H7 (cell line): ENCODE measurements around the gene TMEM235. TPM values are rescaled to one million over a fixed set of nuclear protein-coding genes. Genes with fewer than 3 reads are reported as not detected.

Experiments
- DNase-seq: peaks from one replicate; pipeline ENCODE4 v3.0.0; 2012
- H3K27me3 ChIP-seq: 2 replicates; pipeline ENCODE4 v1.6.0; 2011; ENCODE audit warnings: mild to moderate bottlenecking, low read length; ENCODE audit not compliant: control insufficient read depth, insufficient read depth
- H3K36me3 ChIP-seq: replicated peaks from 2 replicates; pipeline ENCODE4 v1.5.1; 2011; ENCODE audit warnings: low read length; ENCODE audit not compliant: control insufficient read depth, insufficient read depth
- H3K4me3 ChIP-seq: 2 replicates; pipeline ENCODE4 v1.5.1; 2011; ENCODE audit warnings: low read depth, mild to moderate bottlenecking, control low read depth, low read length, moderate library complexity; ENCODE audit not compliant: insufficient read depth
- total RNA-seq: library from RNA; depleted of rRNA; stranded (reverse); fragments of >200 nt; shearing (Covaris generic); gene quantifications from 2 replicates; pipeline ENCODE4 v1.2.3, GENCODE V29; 2014; rRNA removed

TMEM235 gene
- total RNA-seq, 1 experiment from 2014 or later = not detected

GRCh38 chr17:78276098-78276887 lies 44.9 kb downstream of the TMEM235 start:
- no peak for DNase-seq
- H3K27me3 ChIP-seq = no peaks in the 10 kb centered on the region
- H3K36me3 ChIP-seq = no peaks in the 10 kb centered on the region
- no peak overlapping the region for H3K4me3 ChIP-seq

DNA sequence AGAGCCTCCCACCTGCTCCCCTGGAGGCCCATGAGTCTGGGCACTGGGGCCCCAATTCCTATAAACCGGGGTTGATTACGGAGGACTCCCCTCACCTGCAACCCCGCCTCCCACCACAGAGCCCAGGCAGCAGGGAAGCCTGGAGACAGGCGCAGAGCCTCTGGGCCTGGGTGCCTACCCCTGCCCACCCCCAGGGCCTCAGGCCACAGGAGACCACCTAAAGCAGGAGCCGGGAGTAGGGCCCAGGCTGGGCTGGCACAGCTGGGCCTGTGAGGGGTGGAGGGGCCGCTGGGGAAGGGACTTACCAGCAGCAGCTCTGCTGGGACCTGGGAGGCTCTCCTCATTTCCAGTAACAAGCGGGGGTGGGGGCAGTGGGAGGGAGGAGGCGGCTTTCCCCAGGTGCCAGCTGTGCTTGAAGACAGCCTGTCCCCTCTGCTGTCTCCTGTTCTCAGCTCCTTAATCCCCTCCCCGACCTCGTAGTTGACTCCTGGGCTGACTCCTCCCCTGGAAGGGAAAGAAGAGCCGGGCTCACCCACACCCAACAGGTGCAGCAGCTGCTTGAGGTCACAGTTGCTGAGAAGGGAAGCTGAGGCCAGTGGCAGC lies 46.8 kb downstream of the TMEM235 start:
- no peak overlapping the region for H3K4me3 ChIP-seq
- peak; percentile 85 for DNase-seq
- no peaks in the 10 kb centered on the region for H3K36me3 ChIP-seq
- H3K27me3 ChIP-seq = no peaks in the 10 kb centered on the region

DNA sequence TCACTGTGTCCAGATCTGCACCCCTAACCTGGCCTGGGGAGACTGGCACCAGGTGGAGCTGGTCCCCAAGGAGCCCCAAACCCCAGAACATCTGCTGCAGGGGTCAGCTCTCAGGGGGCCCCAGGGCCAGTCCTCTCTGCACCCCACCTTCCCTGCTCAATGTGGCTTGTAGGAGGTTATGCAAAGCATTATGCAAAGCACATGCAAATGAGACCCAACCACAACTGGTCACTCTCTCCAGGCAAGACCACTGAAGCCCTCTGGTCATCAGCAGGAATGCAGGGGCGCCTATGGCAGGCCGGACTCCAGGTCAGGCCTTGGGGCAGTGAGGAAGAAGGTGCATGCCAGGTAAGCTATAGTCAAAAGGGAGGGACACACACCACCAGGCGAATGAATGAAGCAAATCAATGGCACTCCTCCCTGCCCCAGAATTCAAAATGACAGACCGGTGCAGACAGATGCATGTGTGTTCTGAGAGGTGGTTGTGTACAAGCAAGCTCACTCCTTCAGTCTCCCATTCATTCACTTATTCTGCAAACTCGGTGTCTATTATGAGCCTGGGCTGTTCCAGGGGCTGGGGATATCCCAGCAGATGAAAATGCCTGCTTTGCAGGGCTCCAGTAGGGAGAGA lies 48.0 kb downstream of the TMEM235 start:
- DNase-seq = no peak
- no peak overlapping the region for H3K4me3 ChIP-seq
- no peaks in the 10 kb centered on the region for H3K36me3 ChIP-seq
- H3K27me3 ChIP-seq = no peaks in the 10 kb centered on the region

DNA sequence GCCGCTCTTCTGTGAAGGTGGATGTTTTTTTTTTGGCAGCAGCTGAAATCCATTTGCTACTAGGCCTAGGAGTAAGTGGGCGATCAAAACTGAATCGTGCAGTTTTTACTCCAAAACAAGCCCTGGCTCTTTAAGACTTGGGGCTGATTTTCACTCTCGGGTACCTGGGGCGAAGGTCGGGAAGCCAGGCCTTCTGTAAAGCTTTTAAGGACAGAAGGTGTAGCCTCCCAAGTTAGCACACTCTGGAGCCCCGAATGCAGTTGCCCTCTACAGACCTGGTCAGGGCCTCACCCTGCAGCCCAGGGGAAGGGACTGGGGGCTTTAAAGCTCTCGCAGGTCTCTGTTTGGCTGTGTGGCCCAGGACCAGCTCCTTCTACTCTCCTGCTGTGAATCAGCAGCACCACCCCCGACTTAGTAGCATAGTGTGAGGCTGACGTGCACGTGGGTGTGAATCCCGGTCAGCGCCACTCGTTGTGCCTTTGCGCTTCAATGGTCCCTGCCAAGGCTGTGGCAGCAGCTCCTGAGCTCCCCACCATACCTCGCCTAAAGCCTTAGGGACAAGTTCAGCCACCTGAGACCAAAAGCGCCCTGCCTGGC lies 49.9 kb downstream of the TMEM235 start:
- Histone ChIP-seq H3K27me3 (no peaks in the 10 kb centered on the region), H3K36me3 (no peaks in the 10 kb centered on the region), H3K4me3 (no peak overlapping the region)
- no peak for DNase-seq

DNA sequence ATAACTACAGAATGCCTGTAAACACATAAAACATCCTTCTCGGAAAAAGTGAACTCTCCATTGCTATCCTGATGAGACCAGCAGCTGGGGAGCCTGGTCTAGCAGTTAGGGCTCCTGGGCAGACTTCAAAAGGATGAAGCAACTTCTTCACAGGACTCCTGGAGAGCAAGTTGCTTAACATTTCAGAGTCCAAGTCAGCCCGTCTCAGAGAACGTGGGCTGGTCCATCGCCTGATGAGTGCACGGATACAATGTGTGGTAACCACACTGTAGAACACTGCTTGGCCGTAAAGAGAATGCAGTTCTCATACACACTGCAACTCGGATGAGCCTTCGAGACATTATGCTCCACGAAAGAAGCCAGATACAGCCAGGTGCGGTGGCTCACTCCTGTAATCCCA lies 52.7 kb downstream of the TMEM235 start:
- no peaks in the 10 kb centered on the region for H3K36me3 ChIP-seq
- no peak overlapping the region for H3K4me3 ChIP-seq
- H3K27me3 ChIP-seq = no peaks in the 10 kb centered on the region
- DNase-seq = no peak

- no peaks in the 10 kb centered on the region for H3K27me3 ChIP-seq
- H3K4me3 ChIP-seq = no peak overlapping the region
- DNase-seq = no peak
- H3K36me3 ChIP-seq = no peaks in the 10 kb centered on the region
These were observed 57.6 kb downstream of the TMEM235 start for GRCh38 chr17:78289004-78289403.

DNA sequence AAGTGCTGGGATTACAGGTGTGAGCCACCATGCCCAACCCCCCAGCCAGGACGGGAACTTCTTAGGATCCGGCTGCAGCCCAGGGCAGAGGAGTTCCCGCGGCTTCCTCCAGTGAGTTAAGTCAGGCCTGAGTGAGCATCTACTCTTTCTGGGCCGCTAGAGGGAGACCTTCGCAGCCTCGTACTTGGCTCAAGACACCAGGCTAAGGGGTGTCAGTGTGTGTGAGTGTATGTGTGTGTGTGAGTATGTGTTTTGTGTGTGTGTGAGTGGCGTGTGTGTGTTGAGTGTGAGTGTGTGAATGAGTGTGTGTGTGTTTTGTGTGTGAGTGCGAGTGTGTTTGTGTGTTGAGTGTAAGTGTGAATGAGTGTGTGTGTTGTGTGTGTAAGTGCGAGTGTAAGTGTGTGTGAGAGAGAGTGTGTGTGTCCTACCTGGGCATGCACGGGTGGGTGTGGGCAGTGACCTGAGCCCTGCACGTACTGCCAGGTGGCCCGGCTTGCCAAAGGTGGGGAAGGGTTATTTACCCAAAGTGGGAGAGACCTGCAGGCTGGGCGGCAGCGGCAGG lies 58.5 kb downstream of the TMEM235 start:
- DNase-seq = peak; percentile 91
- Histone ChIP-seq H3K36me3 (no peaks in the 10 kb centered on the region), H3K27me3 (no peaks in the 10 kb centered on the region), H3K4me3 (no peak overlapping the region)

Other genes starting within 250 kb of the TMEM235 start
- 77.1 and 82.2 TPM in 2 replicates for gene TMC6, start 102.9 kb upstream of the TMEM235 start, total RNA-seq
- 0.67 and 3.3 TPM in 2 replicates for gene TMC8, start 100.9 kb upstream of the TMEM235 start, total RNA-seq
- gene C17orf99, start 85.2 kb upstream of the TMEM235 start, total RNA-seq = not detected in 2 replicates
- gene SYNGR2, start 63.0 kb upstream of the TMEM235 start, total RNA-seq = 24.4 and 24.5 TPM in 2 replicates
- gene TK1, start 44.6 kb upstream of the TMEM235 start, total RNA-seq = 48.4 and 56.5 TPM in 2 replicates
- 36.4 and 43.0 TPM in 2 replicates for gene AFMID, start 44.3 kb upstream of the TMEM235 start, total RNA-seq
- gene BIRC5, start 17.4 kb upstream of the TMEM235 start, total RNA-seq = 152 and 154 TPM in 2 replicates
- gene SOCS3, start 128.4 kb downstream of the TMEM235 start, total RNA-seq = 13.3 and 26.9 TPM in 2 replicates
- 63.7 and 71.8 TPM in 2 replicates for gene PGS1, start 147.0 kb downstream of the TMEM235 start, total RNA-seq